Brain microvascular endothelial cell (primary cell): Measurements from ENCODE around the gene MMP19.

Experiments used
- DNase-seq: peaks from one replicate; pipeline ENCODE4 v3.0.0-alpha.2; 2020
- H3K27ac ChIP-seq: fragments of 250-450 bp; sonication (Bioruptor Pico); 2 replicates; pipeline ENCODE4 v1.5.1; 2020; ENCODE audit warnings: mild to moderate bottlenecking, moderate library complexity
- H3K27me3 ChIP-seq: fragments of 250-450 bp; sonication (Bioruptor Pico); replicated peaks from 2 replicates; pipeline ENCODE4 v1.5.1; 2020; ENCODE audit warnings: mild to moderate bottlenecking
- H3K36me3 ChIP-seq: fragments of 250-450 bp; sonication (Bioruptor Pico); replicated peaks from 2 replicates; pipeline ENCODE4 v1.5.1; 2020; ENCODE audit warnings: mild to moderate bottlenecking
- H3K4me3 ChIP-seq: 2 replicates; pipeline ENCODE4 v1.5.1; 2011; ENCODE audit warnings: low read depth, mild to moderate bottlenecking, control low read depth, low read length, moderate library complexity
- in situ Hi-C: cut with HindIII; loops from 2 replicates; pipeline ENCODE4 v1.10.0; 2017; ENCODE audit warnings: low sequenced_read_pairs, low pct_ligation_motif_present
- TF ChIP-seq, protein P1 (sequence below): IDR thresholded peaks from 2 replicates; pipeline ENCODE4 v1.5.1; 2011; ENCODE audit warnings: low read depth, mild to moderate bottlenecking, moderate library complexity, low read length, control low read depth, inconsistent platforms; ENCODE audit errors: missing control alignments

Gene MMP19

GRCh38 chr12:55817345-55818139, 25.2 kb downstream of the MMP19 start, which contains the start of the genes ORMDL2 and SARNP:
TSS of gene ORMDL2 (plus strand) at chr12:55818041. CDS start at chr12:55819000, 959 bp downstream.
TSS of gene SARNP (minus strand) at chr12:55817724. CDS start at chr12:55817701, 23 bp downstream.
- Histone ChIP-seq H3K36me3 (peaks cover 36% of the 10 kb centered on the region), H3K27me3 (no peaks in the 10 kb centered on the region), H3K4me3 (peak within 1 kb of the TSS; percentile 99), H3K27ac (peak within 1 kb of the TSS; percentile 73)
- TF ChIP-seq, protein P1, sequence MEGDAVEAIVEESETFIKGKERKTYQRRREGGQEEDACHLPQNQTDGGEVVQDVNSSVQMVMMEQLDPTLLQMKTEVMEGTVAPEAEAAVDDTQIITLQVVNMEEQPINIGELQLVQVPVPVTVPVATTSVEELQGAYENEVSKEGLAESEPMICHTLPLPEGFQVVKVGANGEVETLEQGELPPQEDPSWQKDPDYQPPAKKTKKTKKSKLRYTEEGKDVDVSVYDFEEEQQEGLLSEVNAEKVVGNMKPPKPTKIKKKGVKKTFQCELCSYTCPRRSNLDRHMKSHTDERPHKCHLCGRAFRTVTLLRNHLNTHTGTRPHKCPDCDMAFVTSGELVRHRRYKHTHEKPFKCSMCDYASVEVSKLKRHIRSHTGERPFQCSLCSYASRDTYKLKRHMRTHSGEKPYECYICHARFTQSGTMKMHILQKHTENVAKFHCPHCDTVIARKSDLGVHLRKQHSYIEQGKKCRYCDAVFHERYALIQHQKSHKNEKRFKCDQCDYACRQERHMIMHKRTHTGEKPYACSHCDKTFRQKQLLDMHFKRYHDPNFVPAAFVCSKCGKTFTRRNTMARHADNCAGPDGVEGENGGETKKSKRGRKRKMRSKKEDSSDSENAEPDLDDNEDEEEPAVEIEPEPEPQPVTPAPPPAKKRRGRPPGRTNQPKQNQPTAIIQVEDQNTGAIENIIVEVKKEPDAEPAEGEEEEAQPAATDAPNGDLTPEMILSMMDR, result no peak
- in situ Hi-C loops, result no loop called here
- DNase-seq, result peak; percentile 100

DNA sequence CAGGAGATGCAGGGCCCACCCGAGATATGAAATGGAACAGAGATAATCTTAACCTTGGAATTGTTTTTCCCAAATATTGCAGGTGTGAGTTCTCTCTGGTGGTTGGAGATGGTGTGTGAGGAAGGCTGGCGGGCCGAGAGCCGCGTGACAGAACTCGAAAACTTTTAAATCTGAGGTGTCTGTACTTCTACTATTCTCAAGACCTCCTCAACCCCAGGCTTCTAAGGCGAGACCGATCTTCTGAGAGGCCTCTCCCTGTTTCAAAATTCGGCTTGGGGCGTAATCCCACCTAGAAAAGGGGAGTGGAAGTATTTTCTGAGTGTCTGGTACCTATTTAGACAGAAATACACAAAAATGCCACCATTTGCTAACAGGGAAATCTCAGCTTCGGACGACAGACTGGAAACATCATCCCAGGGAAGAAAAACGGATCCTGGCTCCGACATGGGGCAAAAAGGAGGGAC, 25.8 kb downstream of the MMP19 start:
- in situ Hi-C loops, result no loop called here
- peaks cover 30% of the 10 kb centered on the region for H3K36me3 ChIP-seq
- TF ChIP-seq, protein P1, result no peak
- DNase-seq, result peak; percentile 20
- peak overlapping the region; percentile 73 for H3K27ac ChIP-seq
- H3K27me3 ChIP-seq, result no peaks in the 10 kb centered on the region
- H3K4me3 ChIP-seq, result peak overlapping the region; percentile 99

DNA sequence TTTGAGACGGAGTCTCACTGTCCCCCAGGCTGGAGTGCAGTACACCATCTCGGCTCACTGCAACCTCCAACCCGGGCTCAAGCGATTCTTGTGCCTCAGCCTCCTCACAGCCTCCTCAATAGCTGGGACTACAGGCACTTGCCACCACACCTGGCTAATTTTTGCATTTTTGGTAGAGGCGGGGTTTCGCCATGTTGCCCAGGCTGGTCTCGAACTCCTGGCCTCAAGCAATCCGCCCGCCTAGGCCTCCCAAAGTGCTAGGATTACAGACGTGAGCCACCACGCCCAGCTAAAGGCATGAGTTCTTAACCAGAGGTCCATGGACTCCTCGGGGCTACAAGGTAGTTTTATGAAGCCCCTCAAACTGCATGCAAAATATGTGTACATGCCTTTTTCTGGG, 27.3 kb downstream of the MMP19 start:
- in situ Hi-C loops, result no loop called here
- Histone ChIP-seq H3K36me3 (peaks cover 15% of the 10 kb centered on the region), H3K27ac (no peak overlapping the region), H3K27me3 (no peaks in the 10 kb centered on the region), H3K4me3 (peak overlapping the region; percentile 99)
- TF ChIP-seq, protein P1, result no peak
- DNase-seq, result no peak

DNA sequence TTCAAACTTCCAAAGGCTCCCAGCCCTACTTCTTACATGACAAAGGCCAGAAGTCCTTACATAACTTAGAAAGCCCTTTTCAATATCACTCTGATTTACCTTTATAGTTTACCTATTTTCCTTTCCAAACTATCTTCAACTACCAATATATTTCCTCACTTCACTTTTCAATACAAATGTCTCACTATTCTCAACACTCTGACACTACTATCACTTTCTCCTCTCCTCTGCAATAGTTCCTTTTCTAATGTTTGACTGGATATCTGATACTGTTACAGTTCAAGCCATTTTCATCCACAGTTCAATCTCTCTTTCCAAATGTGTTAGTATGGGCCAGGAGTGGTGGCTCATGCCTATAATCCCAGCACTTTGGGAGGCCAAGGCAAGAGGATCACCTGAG, 28.5 kb downstream of the MMP19 start:
- TF ChIP-seq, protein P1, result no peak
- no peak overlapping the region for H3K4me3 ChIP-seq
- no peaks in the 10 kb centered on the region for H3K27me3 ChIP-seq
- DNase-seq, result no peak
- in situ Hi-C loops, result no loop called here
- H3K36me3 ChIP-seq, result peaks cover 7% of the 10 kb centered on the region
- H3K27ac ChIP-seq, result no peak overlapping the region

- Histone ChIP-seq H3K27me3 (no peaks in the 10 kb centered on the region), H3K4me3 (no peak overlapping the region), H3K36me3 (peaks cover 11% of the 10 kb centered on the region), H3K27ac (no peak overlapping the region)
- in situ Hi-C loops, result no loop called here
- TF ChIP-seq, protein P1, result no peak
- DNase-seq, result no peak
These were observed 30.6 kb downstream of the MMP19 start for GRCh38 chr12:55812088-55812487.

DNA sequence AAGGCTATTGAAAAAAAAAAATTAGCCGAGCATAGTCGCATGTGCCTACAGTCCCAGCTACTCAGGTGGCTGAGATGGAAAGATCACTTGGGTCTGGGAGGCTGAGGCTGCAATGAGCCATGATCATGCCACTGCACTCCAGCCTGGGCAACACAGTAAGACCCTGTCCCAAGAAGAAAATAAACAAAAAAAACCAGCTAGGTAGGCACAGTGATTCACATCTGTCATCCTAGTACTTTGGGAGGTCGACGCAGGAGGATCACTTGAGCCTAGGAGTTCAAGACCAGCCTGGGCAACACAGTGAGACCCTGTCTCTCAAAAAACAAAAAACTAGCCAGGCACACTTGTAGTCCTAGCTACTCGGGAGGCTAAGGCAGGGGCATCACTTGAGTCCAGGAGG, 33.5 kb downstream of the MMP19 start:
- in situ Hi-C loops, result no loop called here
- no peaks in the 10 kb centered on the region for H3K27me3 ChIP-seq
- H3K36me3 ChIP-seq, result peaks cover 16% of the 10 kb centered on the region
- no peak for DNase-seq
- TF ChIP-seq, protein P1, result no peak
- no peak overlapping the region for H3K27ac ChIP-seq
- no peak overlapping the region for H3K4me3 ChIP-seq
